ENCODE results near the gene SLCO3A1.

DNA sequence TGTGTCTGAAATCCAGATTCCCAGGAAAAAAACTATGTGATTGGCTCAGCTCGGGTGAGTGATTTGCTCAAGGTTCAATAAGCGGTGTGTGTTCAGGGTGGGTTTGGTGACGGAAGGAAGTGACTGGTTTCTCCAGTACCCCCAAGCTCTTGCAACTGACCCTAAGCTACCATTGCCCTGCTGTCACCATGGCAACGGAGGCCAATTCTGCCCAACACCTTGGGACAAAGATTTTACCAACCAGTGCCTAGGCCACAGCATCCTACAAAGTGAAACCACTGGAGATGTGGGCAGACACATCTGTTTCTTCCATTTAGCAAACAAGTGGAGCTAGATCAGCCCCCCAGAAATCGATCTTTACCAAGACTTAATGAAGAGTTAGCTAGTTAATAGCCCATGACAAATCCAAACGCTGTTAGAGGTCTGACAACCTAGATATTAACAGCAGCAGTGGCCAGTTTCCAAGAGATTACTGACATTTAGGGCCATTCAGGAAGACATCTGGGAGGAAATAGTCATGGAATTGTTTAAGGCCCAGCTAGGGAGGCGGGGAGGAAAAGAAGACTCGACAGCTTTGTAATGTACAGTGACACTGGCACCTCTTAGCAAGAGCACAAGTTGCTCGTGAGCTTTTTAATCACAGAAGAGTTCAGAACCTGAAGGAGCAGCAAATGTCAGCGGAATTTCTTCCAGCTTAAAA is 195.9 kb downstream of the SLCO3A1 start:
- TF ChIP-seq CTCF (conservative IDR thresholded peaks at IDR 0.05; ENCODE audit: low read length) = no peak
- TF ChIP-seq EZH2phosphoT487 (IDR thresholded peaks at IDR 0.05; ENCODE audit: borderline replicate concordance, low read depth, low read length) = no peak
